H7 (cell line): ENCODE data around the gene RPGRIP1L. TPM values are rescaled to one million over a fixed set of nuclear protein-coding genes. Genes with fewer than 3 reads are reported as not detected.
A peak's percentile ranks its signal among the peaks of the same experiment; 100 is the strongest.
"Not testable (repeated sequence)": the region's sequence is repeated elsewhere in the genome, so short reads cannot be mapped to it uniquely, and the experiment has no call there.

Experiments
- DNase-seq: peaks from one replicate; pipeline ENCODE4 v3.0.0; 2012
- H3K27me3 ChIP-seq: 2 replicates; pipeline ENCODE4 v1.6.0; 2011; ENCODE audit warnings: mild to moderate bottlenecking, low read length; ENCODE audit not compliant: control insufficient read depth, insufficient read depth
- H3K36me3 ChIP-seq: replicated peaks from 2 replicates; pipeline ENCODE4 v1.5.1; 2011; ENCODE audit warnings: low read length; ENCODE audit not compliant: control insufficient read depth, insufficient read depth
- H3K4me3 ChIP-seq: 2 replicates; pipeline ENCODE4 v1.5.1; 2011; ENCODE audit warnings: low read depth, mild to moderate bottlenecking, control low read depth, low read length, moderate library complexity; ENCODE audit not compliant: insufficient read depth
- total RNA-seq: library from RNA; depleted of rRNA; stranded (reverse); fragments of >200 nt; shearing (Covaris generic); gene quantifications from 2 replicates; pipeline ENCODE4 v1.2.3, GENCODE V29; 2014

Gene RPGRIP1L
- total RNA-seq, 1 experiment from 2014 or later: 6.2 TPM

GRCh38 chr16:53730693-53731092 is 27.0 kb upstream of the RPGRIP1L start:
- DNase-seq: no peak
- no peaks in the 10 kb centered on the region for H3K36me3 ChIP-seq
- no peaks in the 10 kb centered on the region for H3K27me3 ChIP-seq
- no peak overlapping the region for H3K4me3 ChIP-seq

- no peak for DNase-seq
- Histone ChIP-seq H3K36me3 (no peaks in the 10 kb centered on the region), H3K4me3 (no peak overlapping the region), H3K27me3 (no peaks in the 10 kb centered on the region)
These were observed 23.0 kb upstream of the RPGRIP1L start for GRCh38 chr16:53726625-53727024.

GRCh38 chr16:53721017-53721416 is 17.4 kb upstream of the RPGRIP1L start:
- no peak overlapping the region for H3K4me3 ChIP-seq
- DNase-seq: no peak
- H3K36me3 ChIP-seq: no peaks in the 10 kb centered on the region
- H3K27me3 ChIP-seq: no peaks in the 10 kb centered on the region

- no peak for DNase-seq
- no peaks in the 10 kb centered on the region for H3K27me3 ChIP-seq
- H3K36me3 ChIP-seq: no peaks in the 10 kb centered on the region
- H3K4me3 ChIP-seq: no peak overlapping the region
These were observed 13.9 kb upstream of the RPGRIP1L start for GRCh38 chr16:53717577-53717976.

GRCh38 chr16:53715023-53715384 is 11.3 kb upstream of the RPGRIP1L start:
- Histone ChIP-seq H3K27me3 (no peaks in the 10 kb centered on the region), H3K36me3 (no peaks in the 10 kb centered on the region), H3K4me3 (no peak overlapping the region)
- no peak for DNase-seq

GRCh38 chr16:53714205-53715022 is 10.8 kb upstream of the RPGRIP1L start:
- no peaks in the 10 kb centered on the region for H3K27me3 ChIP-seq
- DNase-seq: no peak
- H3K36me3 ChIP-seq: no peaks in the 10 kb centered on the region
- H3K4me3 ChIP-seq: no peak overlapping the region

- H3K36me3 ChIP-seq: no peaks in the 10 kb centered on the region
- H3K4me3 ChIP-seq: no peak overlapping the region
- DNase-seq: no peak
- no peaks in the 10 kb centered on the region for H3K27me3 ChIP-seq
These were observed 9.9 kb upstream of the RPGRIP1L start for GRCh38 chr16:53713403-53714204.

- no peaks in the 10 kb centered on the region for H3K27me3 ChIP-seq
- no peak overlapping the region for H3K4me3 ChIP-seq
- no peaks in the 10 kb centered on the region for H3K36me3 ChIP-seq
- no peak for DNase-seq
These were observed 8.4 kb upstream of the RPGRIP1L start for GRCh38 chr16:53712065-53712464.

- no peak for DNase-seq
- no peaks in the 10 kb centered on the region for H3K36me3 ChIP-seq
- no peak overlapping the region for H3K4me3 ChIP-seq
- H3K27me3 ChIP-seq: no peaks in the 10 kb centered on the region
These were observed 7.7 kb upstream of the RPGRIP1L start for GRCh38 chr16:53711390-53711789.

GRCh38 chr16:53708490-53708889 is 4.8 kb upstream of the RPGRIP1L start:
- Histone ChIP-seq H3K36me3 (no peaks in the 10 kb centered on the region), H3K4me3 (no peak overlapping the region), H3K27me3 (no peaks in the 10 kb centered on the region)
- DNase-seq: no peak

GRCh38 chr16:53707671-53708070 is 4.0 kb upstream of the RPGRIP1L start:
- Histone ChIP-seq H3K27me3 (no peaks in the 10 kb centered on the region), H3K36me3 (no peaks in the 10 kb centered on the region), H3K4me3 (no peak overlapping the region)
- DNase-seq: no peak

- Histone ChIP-seq H3K4me3 (peak overlapping the region; percentile 64), H3K27me3 (no peaks in the 10 kb centered on the region), H3K36me3 (no peaks in the 10 kb centered on the region)
- DNase-seq: no peak
These were observed 770 bp upstream of the RPGRIP1L start for GRCh38 chr16:53704445-53704813.

- H3K36me3 ChIP-seq, H3K27me3 ChIP-seq, H3K4me3 ChIP-seq, DNase-seq: not testable (repeated sequence)
These were observed 5.4 kb downstream of the RPGRIP1L start for GRCh38 chr16:53698271-53698670.

GRCh38 chr16:53695070-53695469 is 8.6 kb downstream of the RPGRIP1L start:
- Histone ChIP-seq H3K36me3 (no peaks in the 10 kb centered on the region; the same call in none of the 2 replicates), H3K27me3 (no peaks in the 10 kb centered on the region), H3K4me3 (no peak overlapping the region)
- DNase-seq: no peak

GRCh38 chr16:53693320-53693719 is 10.3 kb downstream of the RPGRIP1L start:
- H3K36me3 ChIP-seq: no peaks in the 10 kb centered on the region; the same call in none of the 2 replicates
- DNase-seq: no peak
- H3K27me3 ChIP-seq: no peaks in the 10 kb centered on the region
- no peak overlapping the region for H3K4me3 ChIP-seq
